ENCODE data around the gene NOM1.
"Not testable (repeated sequence)": the region's sequence is repeated elsewhere in the genome, so short reads cannot be mapped to it uniquely, and the experiment has no call there.

NOM1 gene

GRCh38 chr7:156918635-156919034 is 30.9 kb upstream of the NOM1 start:
- DNase-seq (ENCODE audit: low read depth in 2 of 2), result no peak
- no peak for TF ChIP-seq CTCF (IDR thresholded peaks at IDR 0.05; ENCODE audit: low read depth, low read length)

GRCh38 chr7:156919132-156919713 is 30.3 kb upstream of the NOM1 start:
- no peak overlapping the region for H3K4me3 ChIP-seq (replicated peaks in 1 of 2; ENCODE audit: low read depth in 2 of 2, low read length in 2 of 2)
- no peak for TF ChIP-seq CTCF (IDR thresholded peaks at IDR 0.05; ENCODE audit: low read depth, low read length)
- DNase-seq (ENCODE audit: low read depth in 2 of 2), result no peak

More at GRCh38 chr7:156918635-156919034, 30.9 kb upstream of the NOM1 start:
- no peak overlapping the region for H3K4me3 ChIP-seq (replicated peaks in 1 of 2; ENCODE audit: low read depth in 2 of 2, low read length in 2 of 2)

GRCh38 chr7:156920076-156920475 is 29.4 kb upstream of the NOM1 start:
- TF ChIP-seq CTCF (IDR thresholded peaks at IDR 0.05; ENCODE audit: low read depth, low read length), result no peak
- no peak for DNase-seq (ENCODE audit: low read depth in 2 of 2)
- H3K4me3 ChIP-seq (replicated peaks in 1 of 2; ENCODE audit: low read depth in 2 of 2, low read length in 2 of 2), result no peak overlapping the region

GRCh38 chr7:156920487-156921373 is 28.8 kb upstream of the NOM1 start:
- not testable (repeated sequence) for DNase-seq (ENCODE audit: low read depth in 2 of 2); H3K4me3 ChIP-seq (replicated peaks in 1 of 2; ENCODE audit: low read depth in 2 of 2, low read length in 2 of 2)

- DNase-seq (ENCODE audit: low read depth in 2 of 2); H3K4me3 ChIP-seq (replicated peaks in 1 of 2; ENCODE audit: low read depth in 2 of 2, low read length in 2 of 2): not testable (repeated sequence)
Measured at GRCh38 chr7:156922304-156922703, 27.2 kb upstream of the NOM1 start.

- H3K4me3 ChIP-seq (replicated peaks in 1 of 2; ENCODE audit: low read depth in 2 of 2, low read length in 2 of 2); DNase-seq (ENCODE audit: low read depth in 2 of 2): not testable (repeated sequence)
Measured at GRCh38 chr7:156925821-156926220, 23.7 kb upstream of the NOM1 start.

- peak in 1 of 2 donors; percentile 70 for DNase-seq (ENCODE audit: low read depth in 2 of 2)
- H3K4me3 ChIP-seq (replicated peaks in 1 of 2; ENCODE audit: low read depth in 2 of 2, low read length in 2 of 2), result no peak overlapping the region
- TF ChIP-seq CTCF (IDR thresholded peaks at IDR 0.05; ENCODE audit: low read depth, low read length), result no peak
Measured at GRCh38 chr7:156927571-156928405, 21.7 kb upstream of the NOM1 start.

GRCh38 chr7:156928406-156928747 is 21.1 kb upstream of the NOM1 start:
- H3K4me3 ChIP-seq (replicated peaks in 1 of 2; ENCODE audit: low read depth in 2 of 2, low read length in 2 of 2), result no peak overlapping the region
- DNase-seq (ENCODE audit: low read depth in 2 of 2), result no peak
- TF ChIP-seq CTCF (IDR thresholded peaks at IDR 0.05; ENCODE audit: low read depth, low read length), result no peak
